Right lobe of liver (tissue), 6 donors: Measurements from ENCODE around the gene OSBPL5. TPM values are rescaled to one million over a fixed set of nuclear protein-coding genes. Genes with fewer than 3 reads are reported as not detected.

Experiments
- ATAC-seq, 4 donors: fragments of 200-7000 bp; cut with Tn5 transposase; one replicate each; pipeline ENCODE4 v1.9.1; 2020; ENCODE audit warnings: mild to moderate bottlenecking in 4 of 4, moderate library complexity in 4 of 4
- DNase-seq, 3 donors: peaks; one replicate each; pipeline ENCODE4 v3.0.0-alpha.2; 2020
- H3K27ac ChIP-seq, 3 donors: fragments of 200-600 bp; one replicate each; pipeline ENCODE4 v1.8.0; 2022
- H3K27me3 ChIP-seq, 2 donors: fragments of 200-600 bp; one replicate each; pipeline ENCODE4 v1.8.0; 2022
- H3K36me3 ChIP-seq, 4 donors: fragments of 200-600 bp; sonication (generic) in 1 of 4; one replicate each; pipeline versions ENCODE4 v1.5.1 to v1.8.0; 2017 to 2022; ENCODE audit warnings: control low read depth in 1 of 4
- H3K4me1 ChIP-seq, 4 donors: fragments of 200-600 bp; sonication (generic) in 1 of 4; one replicate each; pipeline versions ENCODE4 v1.5.1 to v1.8.0; 2017 to 2022; ENCODE audit warnings: control low read depth in 1 of 4
- H3K4me3 ChIP-seq, 3 donors: fragments of 200-600 bp; one replicate each; pipeline ENCODE4 v1.8.0; 2022
- H3K9me3 ChIP-seq, 4 donors: fragments of 200-600 bp; sonication (generic) in 1 of 4; one replicate each; pipeline versions ENCODE4 v1.5.1 to v1.8.0; 2017 to 2022; ENCODE audit warnings: control low read depth in 1 of 4
- CTCF ChIP-seq, 4 donors: fragments of 200-600 bp in 3 of 4; fragments of 450-650 bp in 1 of 4; IDR thresholded peaks; one replicate each; pipeline versions ENCODE4 v1.5.1 to v1.8.0; 2016 to 2022; ENCODE audit warnings: antibody characterized with exemption in 4 of 4, mild to moderate bottlenecking in 2 of 4
- POLR2A ChIP-seq: fragments of 450-650 bp; IDR thresholded peaks from one replicate; pipeline ENCODE4 v1.6.1; 2017; ENCODE audit warnings: antibody characterized with exemption, mild to moderate bottlenecking
- WGBS: methylation state at CpG from one replicate; pipeline ENCODE4 v1.1.6; 2018; ENCODE audit warnings: low coverage, low lambda C conversion rate; ENCODE audit not compliant: insufficient coverage; ENCODE audit errors: missing lambda C conversion rate; 5-methylcytosine and 5-hydroxymethylcytosine counted together
- intact Hi-C, 2 donors: fragments of 100-400 bp; cut with DNase I; formaldehyde crosslinking; loops; one replicate each; pipeline versions ENCODE4 v1.11.2 to v1.14.1; 2022
- total RNA-seq, 6 experiments: library from RNA; depleted of rRNA in 2 of 6; stranded (reverse); fragments of >200 nt in 2 of 6; fragmentation: NEBNext Ultra II Directional in 3 of 6; extraction: Animal tissue kit (Norgen Biotek cat#: 25700) in 3 of 6; gene quantifications; one replicate each; pipeline versions ENCODE4 v1.1.0 to v1.2.4, GENCODE V29; 2016 to 2023
- donor health status: DM: no; HTN: yes; CAD: no.
- donor health status: DM: no; HTN: no; CAD: no.
- donor health status: DM: no; HTN: no; CAD: no.
- donor health status: DM: no; HTN: yes; CAD: no.
- donor health status: DM: no; HTN: yes; CAD: no.

The OSBPL5 gene
- total RNA-seq, 6 experiments from 2014 or later: 2.2 to 6.3 (median 3.4) TPM

GRCh38 chr11:3104961-3105790, 59.9 kb downstream of the OSBPL5 start:
- Histone ChIP-seq H3K9me3 (no peaks in the 10 kb centered on the region), H3K27me3 (no peaks in the 10 kb centered on the region), H3K36me3 (no peaks in the 10 kb centered on the region), H3K27ac (no peak overlapping the region), H3K4me1 (no peaks in the 10 kb centered on the region), H3K4me3 (no peak overlapping the region)
- ATAC-seq (no peak), DNase-seq (no peak)
- 83% methylated on average over 9 of the region's 23 CpGs for WGBS
- TF ChIP-seq CTCF (IDR thresholded peaks at IDR 0.05): no peak
- TF ChIP-seq POLR2A: no peak
- intact Hi-C loops: loop anchor here in 1 of 2 donors (10.0 kb wide), 1 partner anchor 120 kb away; no protein-coding TSS in a partner anchor

DNA sequence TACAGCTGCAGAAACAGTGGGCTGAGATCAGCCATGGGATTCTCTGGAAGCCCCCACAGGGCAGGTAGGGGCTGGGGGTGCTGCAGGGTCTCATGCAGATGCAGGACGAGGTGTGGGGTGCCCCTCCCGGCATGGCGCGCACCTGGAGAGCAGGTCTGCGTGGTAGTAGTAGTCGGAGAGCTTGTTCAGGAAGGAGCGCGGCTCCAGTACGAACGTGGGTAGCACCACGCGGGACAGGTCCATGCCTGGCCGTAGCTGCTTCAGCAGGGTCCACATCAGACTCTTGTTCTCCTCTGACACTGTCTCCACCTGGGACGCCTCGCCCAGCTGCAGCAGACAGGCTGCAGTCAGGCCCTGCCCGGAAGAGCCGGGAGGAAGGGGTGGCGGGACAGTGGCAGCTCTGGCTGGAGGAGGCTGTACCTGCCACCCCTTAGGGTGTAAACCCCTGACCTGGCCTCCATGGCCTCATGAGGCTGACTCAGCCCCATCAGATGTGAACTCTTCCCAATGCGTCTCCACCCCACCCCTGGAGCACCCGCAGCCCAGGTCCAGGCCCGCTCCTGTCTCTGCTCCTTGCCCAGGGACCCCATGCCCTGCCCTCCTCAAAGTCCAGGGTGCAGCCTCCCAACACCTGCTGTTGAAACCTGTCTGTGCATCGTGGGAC, 60.9 kb downstream of the OSBPL5 start:
- no peak for ATAC-seq
- peak in 1 of 3 donors; percentile 44 for DNase-seq
- intact Hi-C loops: loop anchor here in 1 of 2 donors (10.0 kb wide), 1 partner anchor 121 kb away; no protein-coding TSS in a partner anchor
- WGBS: 66% methylated on average over 4 of the region's 22 CpGs
- H3K4me3 ChIP-seq: no peak overlapping the region
- H3K27ac ChIP-seq: no peak overlapping the region
- no peaks in the 10 kb centered on the region for H3K36me3 ChIP-seq
- no peaks in the 10 kb centered on the region for H3K9me3 ChIP-seq
- TF ChIP-seq POLR2A (no peak), CTCF (IDR thresholded peaks at IDR 0.05) (no peak)
- no peaks in the 10 kb centered on the region for H3K27me3 ChIP-seq
- no peaks in the 10 kb centered on the region for H3K4me1 ChIP-seq

DNA sequence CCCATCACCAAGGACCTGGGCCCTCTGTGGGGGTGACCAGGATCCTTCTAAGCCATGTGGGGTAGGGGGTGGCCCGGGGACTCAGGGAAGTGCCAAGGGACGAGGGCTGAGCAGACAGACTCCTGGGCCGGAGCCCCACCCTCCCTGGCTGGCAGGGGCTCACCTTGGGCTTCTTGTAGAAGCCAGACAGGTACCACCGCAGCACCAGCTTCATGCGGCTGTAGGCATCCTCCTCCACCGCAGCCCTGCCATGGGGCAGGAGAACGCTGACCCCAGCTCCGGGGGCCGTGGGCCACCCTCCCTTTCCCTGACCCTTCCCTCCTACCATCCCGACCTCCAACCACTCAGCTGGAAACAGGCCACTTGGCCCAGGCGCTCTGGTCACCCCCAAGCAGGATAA, 62.0 kb downstream of the OSBPL5 start:
- intact Hi-C loops: loop anchor here in 1 of 2 donors (10.0 kb wide), 1 partner anchor 122 kb away; no protein-coding TSS in a partner anchor
- Histone ChIP-seq H3K36me3 (no peaks in the 10 kb centered on the region), H3K4me3 (no peak overlapping the region), H3K27ac (no peak overlapping the region), H3K9me3 (no peaks in the 10 kb centered on the region), H3K27me3 (no peaks in the 10 kb centered on the region), H3K4me1 (no peaks in the 10 kb centered on the region)
- DNase-seq: peak in 1 of 3 donors; percentile 45
- TF ChIP-seq CTCF (IDR thresholded peaks at IDR 0.05) (no peak), POLR2A (no peak)
- ATAC-seq: no peak
- no CpG with 5 or more reads among the region's 11 CpGs for WGBS

DNA sequence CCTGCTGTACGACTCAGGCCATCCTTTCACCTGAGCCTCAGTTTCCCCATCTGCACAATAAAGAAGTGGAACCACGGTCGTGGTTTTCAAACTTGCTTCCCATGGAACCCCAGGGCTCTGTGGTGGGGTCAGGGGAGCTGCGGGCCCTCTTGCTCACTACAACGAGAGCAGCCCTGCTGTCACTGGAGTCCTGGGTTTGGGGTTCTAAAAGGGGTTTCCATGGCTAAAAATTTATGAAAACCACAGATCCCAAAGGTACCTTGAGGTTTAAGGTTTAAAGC, 62.5 kb downstream of the OSBPL5 start:
- no peak overlapping the region for H3K4me3 ChIP-seq
- no peak for ATAC-seq
- no peaks in the 10 kb centered on the region for H3K36me3 ChIP-seq
- H3K27ac ChIP-seq: no peak overlapping the region
- H3K27me3 ChIP-seq: no peaks in the 10 kb centered on the region
- no peak for TF ChIP-seq POLR2A
- TF ChIP-seq CTCF (IDR thresholded peaks at IDR 0.05): no peak
- no peak for DNase-seq
- no peaks in the 10 kb centered on the region for H3K9me3 ChIP-seq
- WGBS: 80% methylated on average over 1 of the region's 5 CpGs
- intact Hi-C loops: loop anchor here in 1 of 2 donors (10.0 kb wide), 1 partner anchor 122 kb away; no protein-coding TSS in a partner anchor
- H3K4me1 ChIP-seq: no peaks in the 10 kb centered on the region
